Immature natural killer cell (primary cell): ENCODE results near the gene EBLN2. TPM values are rescaled to one million over a fixed set of nuclear protein-coding genes. Genes with fewer than 3 reads are reported as not detected.
A peak's percentile ranks its signal among the peaks of the same experiment; 100 is the strongest.

Experiments
- DNase-seq, 3 donors: peaks; one replicate each; pipeline ENCODE4 v3.0.0; 2022; ENCODE audit warnings: mixed read lengths in 1 of 3
- H3K27ac Mint-ChIP-seq, 6 donors: one replicate each; pipeline ENCODE4 v1.8.0; 2020; ENCODE audit warnings: mixed read lengths in 6 of 6, mild to moderate bottlenecking in 5 of 6, inconsistent platforms in 4 of 6, moderate library complexity in 3 of 6
- H3K27me3 Mint-ChIP-seq, 3 donors: one replicate each; pipeline ENCODE4 v1.8.0; 2020 to 2021; ENCODE audit warnings: low read depth in 3 of 3, mild to moderate bottlenecking in 3 of 3, mixed read lengths in 3 of 3, moderate library complexity in 3 of 3, inconsistent platforms in 1 of 3
- H3K36me3 Mint-ChIP-seq, 3 donors: one replicate each; pipeline ENCODE4 v1.8.0; 2020; ENCODE audit warnings: mixed read lengths in 3 of 3, inconsistent platforms in 2 of 3, mild to moderate bottlenecking in 2 of 3
- H3K4me1 Mint-ChIP-seq, 2 donors: one replicate each; pipeline ENCODE4 v1.8.0; 2020; ENCODE audit warnings: inconsistent platforms in 2 of 2, mild to moderate bottlenecking in 2 of 2, mixed read lengths in 2 of 2, moderate library complexity in 1 of 2
- H3K4me3 Mint-ChIP-seq, 5 donors: one replicate each; pipeline ENCODE4 v1.8.0; 2020; ENCODE audit warnings: mild to moderate bottlenecking in 5 of 5, mixed read lengths in 5 of 5, inconsistent platforms in 3 of 5, moderate library complexity in 3 of 5
- H3K9me3 Mint-ChIP-seq, 6 donors: one replicate each; pipeline ENCODE4 v1.8.0; 2020; ENCODE audit warnings: mild to moderate bottlenecking in 6 of 6, mixed read lengths in 6 of 6, inconsistent platforms in 4 of 6, moderate library complexity in 3 of 6
- polyA plus RNA-seq, 3 donors: library from polyadenylated mRNA; unstranded; fragments of 300-500 nt; fragmentation: Illumina TruSeq; gene quantifications; one replicate each; pipeline ENCODE4 v1.2.3, GENCODE V29; 2021

The EBLN2 gene
- 1 to 10 TPM in 1 of 3 donors, under 1 TPM in 2; 0.16 to 2.1 (median 0.18) TPM for polyA plus RNA-seq

- Mint-ChIP-seq H3K27me3 (no peaks in the 10 kb centered on the region), H3K4me3 (no peak within 1 kb of the TSS), H3K4me1 (peaks cover 7 to 13% of the 10 kb centered on the region in 2 donors), H3K27ac (peak within 1 kb of the TSS in 2 of 6 donors; percentile 7 to 40), H3K36me3 (peaks cover 6 to 34% (median 22%) of the 10 kb centered on the region in 3 donors), H3K9me3 (no peaks in the 10 kb centered on the region)
- no peak for DNase-seq
These were observed at the start of gene EBLN2 for GRCh38 chr3:73061416-73061815. EBLN2 (plus strand) TSS chr3:73061659; CDS start chr3:73062082, 423 bp downstream.

GRCh38 chr3:73018298-73018697, 43.2 kb upstream of the EBLN2 start:
- peaks cover 0 to 4% (median 3%) of the 10 kb centered on the region in 3 donors for H3K27me3 Mint-ChIP-seq
- H3K4me1 Mint-ChIP-seq, result peaks cover 58 to 82% of the 10 kb centered on the region in 2 donors
- no peaks in the 10 kb centered on the region for H3K36me3 Mint-ChIP-seq
- H3K27ac Mint-ChIP-seq, result peak overlapping the region in 5 of 6 donors; percentile 1 to 63 (median 25)
- no peaks in the 10 kb centered on the region for H3K9me3 Mint-ChIP-seq
- DNase-seq, result no peak
- peak overlapping the region in 2 of 5 donors; percentile 52 to 70 for H3K4me3 Mint-ChIP-seq

GRCh38 chr3:73018790-73019441, 42.5 kb upstream of the EBLN2 start:
- DNase-seq, result no peak
- Mint-ChIP-seq H3K36me3 (no peaks in the 10 kb centered on the region), H3K9me3 (no peaks in the 10 kb centered on the region), H3K27ac (peak overlapping the region in 2 of 6 donors; percentile 1 to 63), H3K4me3 (peak overlapping the region in 1 of 5 donors; percentile 29), H3K4me1 (peaks cover 57 to 81% of the 10 kb centered on the region in 2 donors), H3K27me3 (peaks cover 0 to 3% (median 1%) of the 10 kb centered on the region in 3 donors)

GRCh38 chr3:73021301-73021835, 40.1 kb upstream of the EBLN2 start:
- no peak overlapping the region for H3K4me3 Mint-ChIP-seq
- DNase-seq, result no peak
- H3K27ac Mint-ChIP-seq, result peak overlapping the region in 3 of 6 donors; percentile 41 to 54 (median 42)
- H3K9me3 Mint-ChIP-seq, result no peaks in the 10 kb centered on the region
- H3K36me3 Mint-ChIP-seq, result no peaks in the 10 kb centered on the region
- peaks cover 63 to 91% of the 10 kb centered on the region in 2 donors for H3K4me1 Mint-ChIP-seq
- H3K27me3 Mint-ChIP-seq, result no peaks in the 10 kb centered on the region

- Mint-ChIP-seq H3K4me1 (peaks cover 70 to 95% of the 10 kb centered on the region in 2 donors), H3K27me3 (no peaks in the 10 kb centered on the region), H3K36me3 (no peaks in the 10 kb centered on the region), H3K4me3 (no peak overlapping the region), H3K27ac (no peak overlapping the region), H3K9me3 (no peaks in the 10 kb centered on the region)
- DNase-seq, result no peak
These were observed 36.6 kb upstream of the EBLN2 start for GRCh38 chr3:73024836-73025235.

GRCh38 chr3:73026111-73026759, 35.2 kb upstream of the EBLN2 start:
- no peaks in the 10 kb centered on the region for H3K9me3 Mint-ChIP-seq
- H3K4me3 Mint-ChIP-seq, result no peak overlapping the region
- H3K4me1 Mint-ChIP-seq, result peaks cover 71 to 95% of the 10 kb centered on the region in 2 donors
- no peaks in the 10 kb centered on the region for H3K36me3 Mint-ChIP-seq
- no peaks in the 10 kb centered on the region for H3K27me3 Mint-ChIP-seq
- no peak for DNase-seq
- peak overlapping the region in 1 of 6 donors; percentile 29 for H3K27ac Mint-ChIP-seq

- H3K27ac Mint-ChIP-seq, result no peak overlapping the region
- H3K27me3 Mint-ChIP-seq, result no peaks in the 10 kb centered on the region
- no peaks in the 10 kb centered on the region for H3K9me3 Mint-ChIP-seq
- DNase-seq, result no peak
- H3K36me3 Mint-ChIP-seq, result no peaks in the 10 kb centered on the region
- peak overlapping the region in 1 of 5 donors; percentile 46 for H3K4me3 Mint-ChIP-seq
- H3K4me1 Mint-ChIP-seq, result peaks cover 67 to 91% of the 10 kb centered on the region in 2 donors
These were observed 34.7 kb upstream of the EBLN2 start for GRCh38 chr3:73026760-73027113.

- H3K27ac Mint-ChIP-seq, result peak overlapping the region; percentile 46 to 80 (median 70)
- no peaks in the 10 kb centered on the region for H3K36me3 Mint-ChIP-seq
- H3K4me1 Mint-ChIP-seq, result peaks cover 73 to 90% of the 10 kb centered on the region in 2 donors
- no peaks in the 10 kb centered on the region for H3K9me3 Mint-ChIP-seq
- peak overlapping the region; percentile 33 to 57 (median 39) for H3K4me3 Mint-ChIP-seq
- H3K27me3 Mint-ChIP-seq, result no peaks in the 10 kb centered on the region
- DNase-seq, result no peak
These were observed 32.7 kb upstream of the EBLN2 start for GRCh38 chr3:73028803-73029202.

- Mint-ChIP-seq H3K27me3 (no peaks in the 10 kb centered on the region), H3K36me3 (no peaks in the 10 kb centered on the region), H3K4me3 (peak overlapping the region; percentile 25 to 44 (median 39)), H3K4me1 (peaks cover 77 to 91% of the 10 kb centered on the region in 2 donors), H3K9me3 (no peaks in the 10 kb centered on the region), H3K27ac (peak overlapping the region; percentile 46 to 80 (median 74))
- DNase-seq, result peak; percentile 35 to 51 (median 39)
These were observed 32.1 kb upstream of the EBLN2 start for GRCh38 chr3:73029321-73029796.

GRCh38 chr3:73030073-73030597, 31.3 kb upstream of the EBLN2 start:
- no peaks in the 10 kb centered on the region for H3K27me3 Mint-ChIP-seq
- H3K9me3 Mint-ChIP-seq, result no peaks in the 10 kb centered on the region
- no peaks in the 10 kb centered on the region for H3K36me3 Mint-ChIP-seq
- no peak for DNase-seq
- H3K27ac Mint-ChIP-seq, result peak overlapping the region in 5 of 6 donors; percentile 39 to 80 (median 49)
- peaks cover 80 to 91% of the 10 kb centered on the region in 2 donors for H3K4me1 Mint-ChIP-seq
- H3K4me3 Mint-ChIP-seq, result peak overlapping the region in 1 of 5 donors; percentile 42

- no peak for DNase-seq
- Mint-ChIP-seq H3K9me3 (no peaks in the 10 kb centered on the region), H3K27ac (peak overlapping the region in 1 of 6 donors; percentile 33), H3K4me1 (peaks cover 77 to 87% of the 10 kb centered on the region in 2 donors), H3K36me3 (no peaks in the 10 kb centered on the region), H3K27me3 (no peaks in the 10 kb centered on the region), H3K4me3 (no peak overlapping the region)
These were observed 29.8 kb upstream of the EBLN2 start for GRCh38 chr3:73031573-73032103.

- H3K4me1 Mint-ChIP-seq, result peaks cover 66 to 78% of the 10 kb centered on the region in 2 donors
- H3K27ac Mint-ChIP-seq, result peak overlapping the region; percentile 21 to 82 (median 42)
- peaks cover 0 to 2% (median 0%) of the 10 kb centered on the region in 3 donors for H3K36me3 Mint-ChIP-seq
- no peaks in the 10 kb centered on the region for H3K9me3 Mint-ChIP-seq
- H3K27me3 Mint-ChIP-seq, result no peaks in the 10 kb centered on the region
- peak overlapping the region in 1 of 5 donors; percentile 5 for H3K4me3 Mint-ChIP-seq
- no peak for DNase-seq
These were observed 24.5 kb upstream of the EBLN2 start for GRCh38 chr3:73036694-73037591.

GRCh38 chr3:73041537-73041936, 19.9 kb upstream of the EBLN2 start:
- Mint-ChIP-seq H3K4me1 (peaks cover 67 to 78% of the 10 kb centered on the region in 2 donors), H3K27me3 (no peaks in the 10 kb centered on the region), H3K27ac (peak overlapping the region in 1 of 6 donors; percentile 37), H3K4me3 (no peak overlapping the region), H3K9me3 (no peaks in the 10 kb centered on the region), H3K36me3 (peaks cover 0 to 2% (median 0%) of the 10 kb centered on the region in 3 donors)
- DNase-seq, result no peak
